Stimulated activated CD8-positive, alpha-beta memory T cell treated with anti-CD3 and anti-CD28 coated beads, Interleukin-15, amount 100 ng/mL, for 48 hours (primary cell): ENCODE results near the gene TRERF1.
"Not testable (repeated sequence)": the region's sequence is repeated elsewhere in the genome, so short reads cannot be mapped to it uniquely, and the experiment has no call there.

Experiments used
- DNase-seq, 2 donors: peaks; one replicate each; pipeline ENCODE4 v3.0.0-alpha.2; 2020; ENCODE audit warnings: low read depth in 2 of 2

Gene TRERF1

GRCh38 chr6:42450477-42451332 lies 1.0 kb downstream of the TRERF1 start:
- peak; percentile 36 to 38 for DNase-seq

- no peak for DNase-seq
These were observed 1.7 kb downstream of the TRERF1 start for GRCh38 chr6:42449917-42450476.

GRCh38 chr6:42448927-42449659 lies 2.6 kb downstream of the TRERF1 start:
- no peak for DNase-seq

- DNase-seq = no peak
These were observed 3.3 kb downstream of the TRERF1 start for GRCh38 chr6:42448391-42448790.

- DNase-seq = no peak
These were observed 4.7 kb downstream of the TRERF1 start for GRCh38 chr6:42446996-42447395.

GRCh38 chr6:42446370-42446769 lies 5.4 kb downstream of the TRERF1 start:
- DNase-seq = no peak

GRCh38 chr6:42445955-42446354 lies 5.8 kb downstream of the TRERF1 start:
- not testable (repeated sequence) for DNase-seq

GRCh38 chr6:42443312-42444060 lies 8.2 kb downstream of the TRERF1 start:
- DNase-seq = no peak

GRCh38 chr6:42441697-42442081 lies 10.0 kb downstream of the TRERF1 start:
- DNase-seq = no peak

GRCh38 chr6:42440778-42441696 lies 10.7 kb downstream of the TRERF1 start:
- DNase-seq = no peak

GRCh38 chr6:42440027-42440426 lies 11.7 kb downstream of the TRERF1 start:
- no peak for DNase-seq

GRCh38 chr6:42436825-42437224 lies 14.9 kb downstream of the TRERF1 start:
- no peak for DNase-seq

GRCh38 chr6:42434237-42434636 lies 17.5 kb downstream of the TRERF1 start:
- DNase-seq = no peak

- no peak for DNase-seq
These were observed 18.3 kb downstream of the TRERF1 start for GRCh38 chr6:42433409-42433808.

GRCh38 chr6:42431877-42432276 lies 19.8 kb downstream of the TRERF1 start:
- no peak for DNase-seq

- DNase-seq = no peak
These were observed 20.4 kb downstream of the TRERF1 start for GRCh38 chr6:42431356-42431755.

- no peak for DNase-seq
These were observed 21.9 kb downstream of the TRERF1 start for GRCh38 chr6:42429836-42430235.

- DNase-seq = no peak
These were observed 22.6 kb downstream of the TRERF1 start for GRCh38 chr6:42429042-42429585.

GRCh38 chr6:42428326-42429041 lies 23.2 kb downstream of the TRERF1 start:
- DNase-seq = peak in 1 of 2 donors; percentile 26

GRCh38 chr6:42427871-42428270 lies 23.9 kb downstream of the TRERF1 start:
- DNase-seq = no peak
